Measurements from ENCODE around the gene MIEN1. TPM values are rescaled to one million over a fixed set of nuclear protein-coding genes. Genes with fewer than 3 reads are reported as not detected.

MIEN1 gene
- polyA plus RNA-seq, 3 donors = 61.7 to 141 (median 124) TPM

- H3K27ac Mint-ChIP-seq = no peak overlapping the region
- H3K4me3 ChIP-seq (replicated peaks in 1 of 3; ENCODE audit: low read depth in 2 of 3, low read length in 3 of 3) = no peak overlapping the region
- H3K4me1 ChIP-seq (ENCODE audit: control insufficient read depth in 1 of 2, insufficient read depth in 2 of 2, low read length in 2 of 2) = no peaks in the 10 kb centered on the region
- TF ChIP-seq, protein P1, sequence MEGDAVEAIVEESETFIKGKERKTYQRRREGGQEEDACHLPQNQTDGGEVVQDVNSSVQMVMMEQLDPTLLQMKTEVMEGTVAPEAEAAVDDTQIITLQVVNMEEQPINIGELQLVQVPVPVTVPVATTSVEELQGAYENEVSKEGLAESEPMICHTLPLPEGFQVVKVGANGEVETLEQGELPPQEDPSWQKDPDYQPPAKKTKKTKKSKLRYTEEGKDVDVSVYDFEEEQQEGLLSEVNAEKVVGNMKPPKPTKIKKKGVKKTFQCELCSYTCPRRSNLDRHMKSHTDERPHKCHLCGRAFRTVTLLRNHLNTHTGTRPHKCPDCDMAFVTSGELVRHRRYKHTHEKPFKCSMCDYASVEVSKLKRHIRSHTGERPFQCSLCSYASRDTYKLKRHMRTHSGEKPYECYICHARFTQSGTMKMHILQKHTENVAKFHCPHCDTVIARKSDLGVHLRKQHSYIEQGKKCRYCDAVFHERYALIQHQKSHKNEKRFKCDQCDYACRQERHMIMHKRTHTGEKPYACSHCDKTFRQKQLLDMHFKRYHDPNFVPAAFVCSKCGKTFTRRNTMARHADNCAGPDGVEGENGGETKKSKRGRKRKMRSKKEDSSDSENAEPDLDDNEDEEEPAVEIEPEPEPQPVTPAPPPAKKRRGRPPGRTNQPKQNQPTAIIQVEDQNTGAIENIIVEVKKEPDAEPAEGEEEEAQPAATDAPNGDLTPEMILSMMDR (IDR thresholded peaks at IDR 0.05) = no peak
- DNase-seq = no peak
- H3K36me3 ChIP-seq (replicated peaks in 1 of 2; ENCODE audit: control insufficient read depth in 1 of 2, insufficient read depth in 2 of 2, low read length in 2 of 2) = no peaks in the 10 kb centered on the region
- no peaks in the 10 kb centered on the region for H3K79me2 ChIP-seq (ENCODE audit: insufficient read depth, low read length)
- no peak overlapping the region for H2AFZ ChIP-seq (ENCODE audit: insufficient read depth, low read depth, low read length, poor library complexity, severe bottlenecking)
- no peak overlapping the region for H3K9ac ChIP-seq (ENCODE audit: insufficient read depth, low read length, poor library complexity, severe bottlenecking)
- WGBS (ENCODE audit: insufficient coverage) = 100% methylated on average over 2 of the region's 2 CpGs
- H3K27ac ChIP-seq (ENCODE audit: low read depth in 1 of 2, low read length in 2 of 2) = no peak overlapping the region
- no peak overlapping the region for H3K4me3 Mint-ChIP-seq
- intact Hi-C loops (cut with micrococcal nuclease) = no loop called here
- H3K9me3 ChIP-seq (replicated peaks in 1 of 2; ENCODE audit: control insufficient read depth in 1 of 2, insufficient read depth in 1 of 2, low read length in 2 of 2) = peaks cover 0 to 4% of the 10 kb centered on the region in 2 donors
- H3K27me3 ChIP-seq (ENCODE audit: control insufficient read depth in 2 of 2, insufficient read depth in 2 of 2, low read length in 2 of 2) = peaks cover 10 to 19% of the 10 kb centered on the region in 2 donors
- H3K9me3 Mint-ChIP-seq = peaks cover 0 to 8% (median 5%) of the 10 kb centered on the region in 7 donors
- H3K36me3 Mint-ChIP-seq = peaks cover 3 to 5% of the 10 kb centered on the region in 2 donors
- no peaks in the 10 kb centered on the region for H4K20me1 ChIP-seq (ENCODE audit: insufficient read depth, low read length)
- H3K4me1 Mint-ChIP-seq = peaks cover 4% of the 10 kb centered on the region
- H3K27me3 Mint-ChIP-seq (ENCODE audit: low read depth in 3 of 3) = peaks cover 23 to 33% (median 32%) of the 10 kb centered on the region in 3 donors
- H3K4me2 ChIP-seq (replicated peaks; ENCODE audit: extremely low read depth, low read length, poor library complexity, severe bottlenecking) = no peak overlapping the region
Observed at GRCh38 chr17:39695089-39695474, 35.2 kb downstream of the MIEN1 start.

DNA sequence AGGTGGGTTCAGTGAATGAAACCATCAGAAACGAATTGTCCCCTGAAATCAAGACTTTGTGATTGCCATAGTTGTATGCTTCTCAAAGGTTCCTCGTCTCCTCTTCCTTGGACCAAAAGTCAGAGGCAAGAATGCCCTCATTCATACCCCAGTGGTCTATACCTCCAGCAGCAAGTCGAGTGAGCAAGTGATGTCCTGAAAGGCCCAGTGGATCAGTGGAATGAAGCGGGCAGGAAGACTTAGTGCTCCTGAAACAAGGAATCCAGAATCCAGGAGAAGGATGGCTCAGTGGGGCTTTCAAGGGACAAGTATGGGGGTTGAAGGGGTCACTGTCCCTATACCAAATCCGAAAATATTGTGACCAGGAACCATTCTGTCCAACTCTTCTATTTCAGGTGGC lies 35.7 kb downstream of the MIEN1 start:
- no peak for DNase-seq
- 100% methylated on average over 3 of the region's 5 CpGs for whole genome bisulfite sequencing (ENCODE audit: insufficient coverage)
- Histone ChIP-seq H3K4me1 (ENCODE audit: control insufficient read depth in 1 of 2, insufficient read depth in 2 of 2, low read length in 2 of 2) (no peaks in the 10 kb centered on the region), H3K79me2 (ENCODE audit: insufficient read depth, low read length) (no peaks in the 10 kb centered on the region), H3K4me2 (replicated peaks; ENCODE audit: extremely low read depth, low read length, poor library complexity, severe bottlenecking) (no peak overlapping the region), H3K9ac (ENCODE audit: insufficient read depth, low read length, poor library complexity, severe bottlenecking) (no peak overlapping the region), H4K20me1 (ENCODE audit: insufficient read depth, low read length) (no peaks in the 10 kb centered on the region), H3K27ac (ENCODE audit: low read depth in 1 of 2, low read length in 2 of 2) (no peak overlapping the region), H2AFZ (ENCODE audit: insufficient read depth, low read depth, low read length, poor library complexity, severe bottlenecking) (no peak overlapping the region), H3K9me3 (replicated peaks in 1 of 2; ENCODE audit: control insufficient read depth in 1 of 2, insufficient read depth in 1 of 2, low read length in 2 of 2) (no peaks in the 10 kb centered on the region), H3K36me3 (replicated peaks in 1 of 2; ENCODE audit: control insufficient read depth in 1 of 2, insufficient read depth in 2 of 2, low read length in 2 of 2) (no peaks in the 10 kb centered on the region), H3K27me3 (ENCODE audit: control insufficient read depth in 2 of 2, insufficient read depth in 2 of 2, low read length in 2 of 2) (peaks cover 8 to 15% of the 10 kb centered on the region in 2 donors), H3K4me3 (replicated peaks in 1 of 3; ENCODE audit: low read depth in 2 of 3, low read length in 3 of 3) (no peak overlapping the region)
- Mint-ChIP-seq H3K27ac (no peak overlapping the region), H3K27me3 (ENCODE audit: low read depth in 3 of 3) (peaks cover 21 to 29% (median 28%) of the 10 kb centered on the region in 3 donors), H3K4me1 (peaks cover 1% of the 10 kb centered on the region), H3K4me3 (no peak overlapping the region), H3K9me3 (peaks cover 0 to 6% (median 3%) of the 10 kb centered on the region in 7 donors), H3K36me3 (peaks cover 0 to 3% of the 10 kb centered on the region in 2 donors)
- intact Hi-C loops (cut with micrococcal nuclease) = no loop called here
- TF ChIP-seq, protein P1 (IDR thresholded peaks at IDR 0.05) = no peak
